Right ventricle myocardium inferior (tissue), 1 donor: ENCODE results near the gene CDON. TPM values are rescaled to one million over a fixed set of nuclear protein-coding genes. Genes with fewer than 3 reads are reported as not detected.

Experiments
- ATAC-seq: fragments of 200-7000 bp; cut with Tn5 transposase; one replicate; pipeline ENCODE4 v1.9.1; 2020; ENCODE audit warnings: mild to moderate bottlenecking, moderate library complexity
- DNase-seq: peaks from one replicate; pipeline ENCODE4 v3.0.0; 2021; ENCODE audit errors: missing footprints
- intact Hi-C: fragments of 100-400 bp; cut with DNase I; formaldehyde crosslinking; loops from one replicate; pipeline ENCODE4 v1.11.0; 2022
- total RNA-seq: library from RNA; stranded (reverse); fragmentation: NEBNext Ultra II Directional; extraction: Animal tissue kit (Norgen Biotek cat#: 25700); gene quantifications from one replicate; pipeline ENCODE4 v1.2.1, GENCODE V29; 2021
- donor health status: DM: no; HTN: yes; CAD: no; lungs with severe emphysema.

The CDON gene
- total RNA-seq, 1 donor from 2014 or later, result 18.6 TPM

GRCh38 chr11:125950696-125951651 is 111.7 kb downstream of the CDON start:
- peak; percentile 88 for DNase-seq
- intact Hi-C loops, result loop anchor here (10.0 kb wide), 1 partner anchor 74 kb away; no protein-coding TSS in a partner anchor
- peak; percentile 86 for ATAC-seq

DNA sequence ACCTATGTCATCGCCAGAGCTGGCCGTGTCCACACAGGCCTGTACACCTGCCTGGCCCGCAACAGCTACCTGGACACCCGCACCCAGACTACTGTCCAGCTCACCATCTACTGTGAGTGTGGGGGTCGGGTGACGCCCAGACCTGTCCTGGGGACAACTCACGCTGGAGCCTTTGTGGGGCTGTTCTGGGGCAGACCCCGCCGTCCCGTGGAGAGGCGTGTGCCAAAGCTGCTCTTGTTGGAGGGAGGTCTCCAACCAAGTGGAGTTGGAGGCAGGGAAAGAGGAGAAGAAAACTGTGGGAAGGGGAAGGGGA is 112.5 kb downstream of the CDON start:
- intact Hi-C loops, result loop anchor here (10.0 kb wide), 1 partner anchor 75 kb away; no protein-coding TSS in a partner anchor
- no peak for DNase-seq
- ATAC-seq, result no peak

DNA sequence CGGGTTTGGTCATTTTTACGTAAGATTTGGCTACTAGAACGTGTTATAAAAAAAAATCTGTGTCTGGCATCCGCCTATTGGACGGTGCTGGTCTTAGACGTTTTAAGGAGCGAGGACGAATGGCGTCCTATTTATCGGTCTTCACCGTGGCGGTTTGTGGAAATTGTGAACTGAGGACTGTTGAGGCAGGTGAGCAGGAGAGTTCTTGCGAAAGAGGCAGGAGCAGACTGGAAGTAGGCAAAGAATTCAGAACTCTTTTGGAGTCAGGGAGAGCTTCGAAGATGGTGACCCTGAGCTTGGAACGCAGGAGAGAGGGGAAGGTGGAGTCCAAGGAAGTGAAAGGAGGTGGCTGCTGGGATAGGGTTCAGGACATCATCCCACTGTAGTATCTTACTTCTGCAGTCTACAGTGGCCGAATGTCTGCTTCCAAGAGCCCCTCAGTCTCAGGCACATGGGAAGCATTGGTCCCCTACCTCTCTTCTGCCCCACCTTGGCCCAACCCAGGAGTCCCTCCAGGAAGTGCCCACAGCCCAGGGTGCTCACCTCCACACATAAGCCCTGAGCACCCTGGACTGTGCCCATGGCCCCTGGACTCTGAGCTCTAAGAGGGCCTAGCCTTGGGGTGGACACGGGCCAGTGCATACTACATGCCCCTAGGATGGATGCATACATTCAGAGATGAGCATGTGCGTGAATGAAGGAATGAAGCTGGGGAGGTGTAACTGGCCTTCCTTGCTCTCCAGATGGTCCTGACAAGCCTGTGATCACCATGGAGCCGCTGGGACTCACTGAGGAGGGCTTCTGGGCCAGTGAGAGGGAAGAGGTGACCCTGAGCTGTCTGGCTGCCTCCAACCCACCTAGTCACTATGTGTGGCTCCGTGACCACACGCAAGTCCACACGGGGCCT is 113.1 kb downstream of the CDON start:
- intact Hi-C loops, result loop anchor here (10.0 kb wide), 1 partner anchor 75 kb away; no protein-coding TSS in a partner anchor
- no peak for ATAC-seq
- no peak for DNase-seq

- no peak for ATAC-seq
Measured at GRCh38 chr11:125948278-125949051, 114.2 kb downstream of the CDON start.

DNA sequence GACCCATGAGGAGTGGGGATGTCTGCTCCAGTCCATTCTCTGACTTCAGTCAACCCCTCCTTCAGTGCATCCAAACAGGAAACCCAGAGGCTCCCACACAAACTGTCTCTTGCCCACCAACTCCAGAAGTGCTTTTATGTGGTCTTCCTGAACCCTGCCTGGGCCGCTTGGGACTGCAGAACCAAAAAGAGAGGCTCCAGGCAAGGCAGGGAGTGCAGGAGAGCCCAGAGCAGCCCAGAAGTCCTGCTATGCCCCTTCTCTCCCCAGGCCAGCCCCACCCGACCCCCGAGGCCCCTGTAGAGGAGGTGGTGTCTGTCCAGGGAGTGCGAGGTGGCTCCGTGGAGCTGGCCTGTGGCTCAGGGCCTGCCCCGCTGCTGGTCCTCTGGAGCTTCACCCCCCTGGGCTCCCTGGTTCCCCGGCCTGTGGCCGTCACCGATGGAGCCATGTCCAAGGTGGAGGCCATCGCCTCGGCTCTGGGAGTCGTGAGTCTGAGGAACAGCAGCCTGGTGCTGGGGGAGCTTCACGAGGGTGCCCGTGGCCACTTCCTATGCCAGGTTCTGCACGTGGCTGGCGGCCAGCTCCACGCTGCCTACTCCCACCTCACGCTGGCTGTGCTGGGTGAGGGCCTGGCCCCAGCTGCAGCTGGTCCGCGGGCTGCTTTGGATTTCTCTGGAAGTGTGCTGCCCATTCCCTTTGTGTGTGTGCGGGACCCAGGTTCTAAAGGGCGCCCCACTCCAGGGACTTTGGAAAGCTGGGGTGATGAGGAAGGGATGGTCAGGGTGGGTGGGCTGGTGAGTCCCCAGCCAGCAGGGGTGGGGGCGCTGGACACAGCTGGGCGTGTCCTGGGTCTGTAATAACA is 115.0 kb downstream of the CDON start:
- DNase-seq (no peak), ATAC-seq (no peak)
- intact Hi-C loops, result no loop called here

More at GRCh38 chr11:125948278-125949051, 114.2 kb downstream of the CDON start:
- intact Hi-C loops, result no loop called here
- DNase-seq, result no peak

DNA sequence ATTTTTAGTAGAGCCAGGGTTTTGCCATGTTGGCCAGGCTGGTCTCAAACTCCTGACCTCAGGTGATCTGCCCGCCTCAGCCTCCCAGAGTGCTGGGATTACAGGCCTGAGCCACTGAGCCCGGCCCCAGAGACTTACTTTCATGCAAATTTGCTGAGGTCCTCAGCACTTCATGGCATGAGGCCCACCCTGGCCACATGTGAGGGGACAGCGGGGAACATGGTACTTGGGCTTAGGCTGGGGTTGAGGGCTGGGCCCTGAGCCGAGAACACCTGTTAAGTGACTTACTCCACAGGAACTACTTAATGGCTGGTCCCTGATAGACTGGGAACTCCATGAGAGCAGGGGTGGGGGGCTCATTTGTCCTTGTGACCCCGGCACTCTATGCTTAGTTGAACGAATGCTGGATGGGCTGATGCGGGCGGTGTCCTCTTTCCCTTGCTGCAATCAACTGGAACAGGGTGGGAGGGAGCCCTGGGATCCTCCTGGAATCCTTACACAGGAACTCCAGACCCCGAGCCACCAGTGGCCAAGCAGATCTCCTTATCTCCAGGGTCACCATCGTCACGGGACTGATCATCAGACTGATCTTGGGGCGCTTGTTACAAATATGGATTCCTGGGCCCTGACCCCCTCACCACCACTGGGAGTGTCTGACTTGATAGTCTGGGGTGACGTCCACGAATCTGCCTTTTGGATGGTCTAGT is 115.8 kb downstream of the CDON start:
- DNase-seq, result no peak
- no peak for ATAC-seq
- intact Hi-C loops, result no loop called here

DNA sequence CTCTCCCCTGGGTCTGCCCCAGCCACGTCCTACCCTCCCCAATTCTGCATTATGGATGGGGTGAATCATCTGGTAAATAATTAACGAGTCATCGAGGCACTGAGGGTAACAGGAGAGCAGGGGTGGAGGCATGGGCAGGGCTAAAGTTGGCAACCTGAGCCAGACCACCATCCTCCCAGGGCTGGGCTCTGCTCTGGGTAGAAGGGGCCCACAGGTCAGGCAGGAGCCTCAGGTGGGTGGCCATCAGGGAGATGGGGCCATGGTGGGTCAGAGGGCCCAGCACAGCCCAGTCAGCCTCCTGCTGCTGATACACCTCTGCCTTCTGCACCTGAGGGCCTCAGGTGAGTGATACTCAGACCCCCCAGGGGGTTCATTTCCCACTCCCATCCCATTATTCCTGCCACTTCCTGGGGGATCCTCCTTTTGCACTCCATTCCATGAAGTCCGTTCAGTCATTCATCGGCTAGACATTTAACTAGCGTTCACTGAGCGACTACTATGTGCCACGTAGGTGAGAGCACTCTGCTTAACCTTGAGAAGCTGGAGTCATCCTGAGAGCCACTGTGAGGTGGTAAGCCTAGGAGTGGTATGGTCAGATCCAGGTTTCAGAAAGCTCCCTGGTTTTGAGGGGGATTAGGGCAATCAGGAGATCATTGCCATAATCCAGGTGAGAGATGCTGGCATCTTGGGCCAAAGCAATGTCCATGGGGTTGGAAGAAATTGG is 116.7 kb downstream of the CDON start, which contains the start of gene VSIG10L2:
Gene VSIG10L2 (plus strand): TSS at position 248 of the 724 bp plus-strand sequence. CDS start 12 bp downstream, at position 260.
- DNase-seq (no peak), ATAC-seq (no peak)
- intact Hi-C loops, result no loop called here

GRCh38 chr11:125945011-125945796 is 117.5 kb downstream of the CDON start:
- ATAC-seq, result no peak

GRCh38 chr11:125944350-125945010 is 118.2 kb downstream of the CDON start:
- intact Hi-C loops, result loop anchor here (5.0 kb wide), 2 partner anchors 118 to 248 kb away; partner anchors contain the start of gene CDON
- no peak for DNase-seq
- no peak for ATAC-seq

More at GRCh38 chr11:125945011-125945796, 117.5 kb downstream of the CDON start:
- intact Hi-C loops, result no loop called here
- DNase-seq, result no peak

- intact Hi-C loops, result loop anchor here (5.0 kb wide), 2 partner anchors 118 to 248 kb away; partner anchors contain the start of gene CDON
- no peak for DNase-seq
Measured at GRCh38 chr11:125943661-125944349, 118.9 kb downstream of the CDON start.

DNA sequence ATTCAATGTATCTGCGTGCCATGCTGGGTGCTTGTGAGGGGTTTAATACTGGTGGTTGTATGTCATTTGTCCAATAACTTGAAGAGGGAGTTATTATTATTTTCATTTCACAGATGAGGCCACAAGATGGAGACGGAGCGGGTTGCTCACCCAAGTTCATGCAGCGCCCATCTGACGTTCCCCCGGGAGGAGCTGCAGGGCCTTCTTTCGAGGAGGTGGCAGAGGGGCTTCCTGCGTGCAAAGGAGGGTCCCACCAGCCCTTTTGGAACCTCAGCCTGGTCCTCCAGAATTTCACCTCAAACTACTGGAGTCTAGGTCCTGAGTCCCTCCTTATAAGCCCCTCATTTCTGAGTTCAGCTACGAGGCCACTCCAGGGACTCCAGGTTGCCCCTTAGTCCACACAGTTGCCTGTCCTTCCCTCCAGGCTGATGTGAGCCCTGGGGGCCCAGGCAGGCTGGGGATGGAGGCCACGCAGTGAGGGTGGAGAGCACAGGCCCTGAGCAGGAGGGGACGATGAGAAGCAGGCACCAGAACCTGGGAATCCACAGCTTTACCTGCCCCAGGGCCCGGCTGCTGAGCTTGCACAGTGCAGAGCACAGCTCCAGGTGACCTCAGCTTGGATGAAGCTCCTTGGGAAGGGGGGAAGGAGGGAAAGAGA is 119.8 kb downstream of the CDON start:
- intact Hi-C loops, result loop anchor here (5.0 kb wide), 2 partner anchors 119 to 249 kb away; partner anchors contain the start of gene CDON
- no peak for ATAC-seq
- no peak for DNase-seq

More at GRCh38 chr11:125943661-125944349, 118.9 kb downstream of the CDON start:
- no peak for ATAC-seq

GRCh38 chr11:125941619-125942611 is 120.8 kb downstream of the CDON start:
- intact Hi-C loops, result loop anchor here (5.0 kb wide), 2 partner anchors 120 to 250 kb away; partner anchors contain the start of gene CDON
- DNase-seq (no peak), ATAC-seq (peak; percentile 74)

DNA sequence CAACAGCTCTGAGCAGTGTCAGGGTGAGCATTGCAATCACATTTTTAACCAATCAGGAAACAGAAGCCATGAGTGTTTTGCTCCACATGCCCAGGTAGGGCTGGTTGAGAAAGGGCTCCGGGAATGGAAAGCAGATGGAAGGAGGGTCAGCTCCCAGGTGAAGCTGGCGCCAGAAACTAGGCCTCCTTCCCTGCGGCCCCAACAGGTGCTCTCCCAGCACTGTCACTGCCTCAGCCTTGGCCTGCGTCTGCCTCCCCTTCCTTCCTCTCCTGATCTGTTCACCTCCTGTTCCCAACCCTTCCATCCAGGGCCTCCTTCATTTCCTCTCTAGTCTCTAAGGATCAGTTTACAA is 121.4 kb downstream of the CDON start:
- no peak for ATAC-seq
- intact Hi-C loops, result loop anchor here (5.0 kb wide), 2 partner anchors 121 to 251 kb away; partner anchors contain the start of gene CDON
- no peak for DNase-seq
